ENCODE measurements around the gene FOXO1. TPM values are rescaled to one million over a fixed set of nuclear protein-coding genes. Genes with fewer than 3 reads are reported as not detected.

FOXO1 gene
- total RNA-seq, 1 donor from 2014 or later = 8.9 TPM

- Mint-ChIP-seq H3K4me1 (peaks cover 10% of the 10 kb centered on the region), H3K9me3 (peaks cover 2% of the 10 kb centered on the region), H3K27me3 (ENCODE audit: low read depth) (no peaks in the 10 kb centered on the region), H3K4me3 (no peak overlapping the region), H3K27ac (ENCODE audit: unreplicated experiment) (no peak overlapping the region), H3K36me3 (ENCODE audit: low read depth) (no peaks in the 10 kb centered on the region)
- DNase-seq (ENCODE audit: low read depth, low spot score) = no peak
- no peak for TF ChIP-seq CTCF (conservative IDR thresholded peaks at IDR 0.05)
Observed at GRCh38 chr13:40535345-40535836, 131.1 kb downstream of the FOXO1 start.

- Mint-ChIP-seq H3K36me3 (ENCODE audit: low read depth) (no peaks in the 10 kb centered on the region), H3K27ac (ENCODE audit: unreplicated experiment) (no peak overlapping the region), H3K4me3 (no peak overlapping the region), H3K27me3 (ENCODE audit: low read depth) (no peaks in the 10 kb centered on the region), H3K9me3 (peaks cover 2% of the 10 kb centered on the region), H3K4me1 (peaks cover under 1% of the 10 kb centered on the region)
- TF ChIP-seq CTCF (conservative IDR thresholded peaks at IDR 0.05) = no peak
- DNase-seq (ENCODE audit: low read depth, low spot score) = no peak
Observed at GRCh38 chr13:40534456-40534855, 132.0 kb downstream of the FOXO1 start.

- Mint-ChIP-seq H3K4me3 (no peak overlapping the region), H3K4me1 (no peaks in the 10 kb centered on the region), H3K27me3 (ENCODE audit: low read depth) (no peaks in the 10 kb centered on the region), H3K9me3 (peaks cover 3% of the 10 kb centered on the region), H3K36me3 (ENCODE audit: low read depth) (peaks cover under 1% of the 10 kb centered on the region), H3K27ac (ENCODE audit: unreplicated experiment) (no peak overlapping the region)
- no peak for DNase-seq (ENCODE audit: low read depth, low spot score)
- TF ChIP-seq CTCF (conservative IDR thresholded peaks at IDR 0.05) = no peak
Observed at GRCh38 chr13:40533072-40533471, 133.4 kb downstream of the FOXO1 start.

- H3K4me3 Mint-ChIP-seq = no peak overlapping the region
- no peak overlapping the region for H3K27ac Mint-ChIP-seq (ENCODE audit: unreplicated experiment)
- peaks cover 4% of the 10 kb centered on the region for H3K36me3 Mint-ChIP-seq (ENCODE audit: low read depth)
- H3K4me1 Mint-ChIP-seq = no peaks in the 10 kb centered on the region
- no peak for DNase-seq (ENCODE audit: low read depth, low spot score)
- H3K27me3 Mint-ChIP-seq (ENCODE audit: low read depth) = no peaks in the 10 kb centered on the region
- TF ChIP-seq CTCF (conservative IDR thresholded peaks at IDR 0.05) = no peak
- H3K9me3 Mint-ChIP-seq = peaks cover 7% of the 10 kb centered on the region
Observed at GRCh38 chr13:40530961-40531360, 135.5 kb downstream of the FOXO1 start.

- TF ChIP-seq CTCF (conservative IDR thresholded peaks at IDR 0.05) = no peak
- H3K36me3 Mint-ChIP-seq (ENCODE audit: low read depth) = peaks cover 4% of the 10 kb centered on the region
- no peak overlapping the region for H3K4me3 Mint-ChIP-seq
- DNase-seq (ENCODE audit: low read depth, low spot score) = no peak
- no peak overlapping the region for H3K27ac Mint-ChIP-seq (ENCODE audit: unreplicated experiment)
- H3K9me3 Mint-ChIP-seq = peaks cover 7% of the 10 kb centered on the region
- H3K4me1 Mint-ChIP-seq = no peaks in the 10 kb centered on the region
- H3K27me3 Mint-ChIP-seq (ENCODE audit: low read depth) = no peaks in the 10 kb centered on the region
Observed at GRCh38 chr13:40528881-40529280, 137.6 kb downstream of the FOXO1 start.

GRCh38 chr13:40527914-40528313, 138.5 kb downstream of the FOXO1 start:
- no peak for TF ChIP-seq CTCF (conservative IDR thresholded peaks at IDR 0.05)
- Mint-ChIP-seq H3K36me3 (ENCODE audit: low read depth) (peaks cover 4% of the 10 kb centered on the region), H3K4me3 (no peak overlapping the region), H3K9me3 (peaks cover 7% of the 10 kb centered on the region), H3K4me1 (no peaks in the 10 kb centered on the region), H3K27me3 (ENCODE audit: low read depth) (no peaks in the 10 kb centered on the region), H3K27ac (ENCODE audit: unreplicated experiment) (no peak overlapping the region)
- DNase-seq (ENCODE audit: low read depth, low spot score) = no peak

All from neural crest cell (in vitro differentiated cells).